HCT116 (cell line): ENCODE results near the gene ERG. TPM values are rescaled to one million over a fixed set of nuclear protein-coding genes. Genes with fewer than 3 reads are reported as not detected.

ENCODE experiments used
- ATAC-seq: fragments of 200-7000 bp; cut with Tn5 transposase; 2 replicates; pipeline ENCODE4 v1.9.1; 2020; ENCODE audit warnings: mild to moderate bottlenecking, moderate library complexity
- BruUV-seq: library from RNA; stranded (reverse); fragments of 400-500 nt; replicated peaks from 2 replicates; lab custom pipeline; 2021; lab: Mats Ljungman, UMichigan
- CTCF ChIA-PET: fragments of 300-600 bp; sonication (Branson Sonifier 250); formaldehyde crosslinking; loops from one replicate; lab custom pipeline; 2021; ENCODE audit warnings: antibody characterized with exemption; lab: Charles Lee
- POLR2A ChIA-PET: fragments of 300-600, 350-600 bp; sonication (Branson Sonifier 250); formaldehyde crosslinking; loops from one replicate; lab custom pipeline; 2021; ENCODE audit warnings: antibody characterized with exemption; lab: Charles Lee
- RAD21 ChIA-PET, 2 experiments: fragments of 300-600 bp; sonication (Branson Sonifier 250); formaldehyde crosslinking; loops; one replicate each; lab custom pipeline; 2023; ENCODE audit warnings: low total read pairs in 2 of 2; ENCODE audit not compliant: uncharacterized antibody in 2 of 2, unreplicated experiment in 2 of 2, low non-redundant PET in 1 of 2; lab: Charles Lee
- DNase-seq: peaks from one replicate; pipeline ENCODE4 v3.0.0-alpha.2; 2010; ENCODE audit warnings: low read depth, low spot score
- H2AFZ ChIP-seq: fragments of 200-600 bp; shearing (Covaris generic), sonication (generic); 2 replicates; pipeline ENCODE4 v1.6.1; 2017; ENCODE audit warnings: low read depth, mixed run types, mixed read lengths, antibody characterized with exemption, low read length; ENCODE audit not compliant: poor library complexity, severe bottlenecking
- H3K27ac ChIP-seq: 2 replicates; pipeline ENCODE4 v1.5.1; 2012; ENCODE audit warnings: low read depth, low read length
- H3K27me3 ChIP-seq: fragments of 200-600 bp; sonication (generic); 2 replicates; pipeline ENCODE4 v1.6.1; 2016; ENCODE audit warnings: mixed run types, low read length, mixed read lengths; ENCODE audit not compliant: insufficient read depth
- H3K36me3 ChIP-seq, 2 experiments: fragments of 200-500 bp in 1 of 2; fragments of 200-600 bp in 1 of 2; sonication (Bioruptor generic) in 1 of 2; sonication (generic) in 1 of 2; 2 replicates each; pipeline versions ENCODE4 v1.5.1 to v1.6.1; 2014 to 2016; ENCODE audit warnings: low read length in 2 of 2, inconsistent platforms in 1 of 2, mixed read lengths in 1 of 2, mixed run types in 1 of 2; ENCODE audit not compliant: insufficient read depth in 2 of 2, control insufficient read depth in 1 of 2
- H3K4me1 ChIP-seq, 2 experiments: fragments of 200-600 bp in 1 of 2; sonication (generic) in 1 of 2; 2 replicates each; pipeline versions ENCODE4 v1.5.1 to v1.6.1; 2012 to 2017; ENCODE audit warnings: low read length in 2 of 2, inconsistent platforms in 1 of 2, mild to moderate bottlenecking in 1 of 2, mixed read lengths in 1 of 2, mixed run types in 1 of 2, moderate library complexity in 1 of 2; ENCODE audit not compliant: insufficient read depth in 2 of 2, control insufficient read depth in 1 of 2
- H3K4me2 ChIP-seq: fragments of 200-600 bp; sonication (generic); 2 replicates; pipeline ENCODE4 v1.6.1; 2017; ENCODE audit warnings: mixed run types, low read length, mixed read lengths
- H3K4me3 ChIP-seq, 2 experiments: fragments of 200-600 bp in 1 of 2; sonication (generic) in 1 of 2; replicated peaks in 1 of 2; 2 replicates each; pipeline ENCODE4 v1.5.1; 2011 to 2016; ENCODE audit warnings: low read length in 2 of 2, control low read depth in 1 of 2, low read depth in 1 of 2, mild to moderate bottlenecking in 1 of 2, mixed read lengths in 1 of 2, mixed run types in 1 of 2
- H3K79me2 ChIP-seq: fragments of 200-600 bp; sonication (generic); 2 replicates; pipeline ENCODE4 v1.6.1; 2017; ENCODE audit warnings: mild to moderate bottlenecking, mixed run types, low read length, moderate library complexity, mixed read lengths; ENCODE audit not compliant: insufficient read depth
- H3K9ac ChIP-seq: fragments of 200-600 bp; sonication (generic); 2 replicates; pipeline ENCODE4 v1.6.1; 2016; ENCODE audit warnings: low read length, mixed read lengths
- H3K9me2 ChIP-seq: fragments of 200-600 bp; sonication (generic), shearing (Covaris generic); 2 replicates; pipeline ENCODE4 v1.6.1; 2017; ENCODE audit warnings: mixed run types, mild to moderate bottlenecking, moderate library complexity; ENCODE audit not compliant: insufficient read depth
- H3K9me3 ChIP-seq, 2 experiments: fragments of 200-500 bp in 1 of 2; fragments of 200-600 bp in 1 of 2; sonication (Bioruptor generic) in 1 of 2; sonication (generic) in 1 of 2; 2 replicates each; pipeline ENCODE4 v1.6.1; 2014 to 2017; ENCODE audit warnings: low read length in 2 of 2, mixed read lengths in 2 of 2, inconsistent platforms in 1 of 2, low read depth in 1 of 2, mild to moderate bottlenecking in 1 of 2, mixed run types in 1 of 2, moderate library complexity in 1 of 2; ENCODE audit not compliant: control insufficient read depth in 1 of 2, insufficient read depth in 1 of 2
- H4K20me1 ChIP-seq: fragments of 200-600 bp; sonication (generic), shearing (Covaris generic); 2 replicates; pipeline ENCODE4 v1.6.1; 2017; ENCODE audit warnings: mixed run types, mild to moderate bottlenecking, moderate library complexity; ENCODE audit not compliant: insufficient read depth
- ATF3 ChIP-seq: IDR thresholded peaks from 2 replicates; pipeline ENCODE4 v1.6.1; 2012
- CBX3 ChIP-seq: IDR thresholded peaks from 2 replicates; pipeline ENCODE4 v1.6.1; 2012; ENCODE audit warnings: low read depth
- CEBPB ChIP-seq: IDR thresholded peaks from 2 replicates; pipeline ENCODE4 v1.6.1; 2012; ENCODE audit warnings: low read depth
- CTCF ChIP-seq, 3 experiments: fragments of 200-600 bp in 1 of 3; sonication (generic) in 1 of 3; IDR thresholded peaks in 2 of 3; conservative IDR thresholded peaks in 1 of 3; 2 replicates each; pipeline ENCODE4 v1.5.1; 2012 to 2017; ENCODE audit warnings: low read depth in 2 of 3, low read length in 2 of 3, antibody characterized with exemption in 1 of 3, borderline replicate concordance in 1 of 3, control low read depth in 1 of 3, mild to moderate bottlenecking in 1 of 3, mixed read lengths in 1 of 3, mixed run types in 1 of 3, moderate library complexity in 1 of 3; ENCODE audit not compliant: insufficient read depth in 1 of 3
- ELF1 ChIP-seq: IDR thresholded peaks from 2 replicates; pipeline ENCODE4 v1.6.1; 2012; ENCODE audit warnings: low read depth, borderline replicate concordance
- EZH2phosphoT487 ChIP-seq: fragments of 200-600 bp; IDR thresholded peaks from 2 replicates; pipeline ENCODE4 v1.6.1; 2018; ENCODE audit warnings: antibody characterized with exemption, borderline replicate concordance
- POLR2AphosphoS5 ChIP-seq: IDR thresholded peaks from 2 replicates; pipeline ENCODE4 v1.6.1; 2011; ENCODE audit warnings: mild to moderate bottlenecking, low read depth, low read length, moderate library complexity
- SIN3A ChIP-seq: IDR thresholded peaks from 2 replicates; pipeline ENCODE4 v1.6.1; 2012; ENCODE audit warnings: low read depth
- SP1 ChIP-seq: IDR thresholded peaks from 2 replicates; pipeline ENCODE4 v1.6.1; 2012; ENCODE audit warnings: low read depth
- TCF7L2 ChIP-seq: IDR thresholded peaks from 2 replicates; pipeline ENCODE4 v1.7.0; 2011; ENCODE audit warnings: borderline replicate concordance, inconsistent platforms; ENCODE audit not compliant: insufficient read depth, insufficient read length; ENCODE audit errors: extremely low read depth
- ZFX ChIP-seq: fragments of 450-650 bp; IDR thresholded peaks from 2 replicates; pipeline ENCODE4 v1.6.1; 2017
- ZNF274 ChIP-seq: fragments of 200-500 bp; sonication (Bioruptor generic); IDR thresholded peaks from 2 replicates; pipeline ENCODE4 v1.6.1; 2014; ENCODE audit warnings: mild to moderate bottlenecking, low read depth, low read length, inconsistent platforms
- intact Hi-C: fragments of 100-400 bp; cut with micrococcal nuclease; formaldehyde crosslinking; loops from 2 replicates; pipeline ENCODE4 v1.10.0; 2022
- total RNA-seq: library from RNA; stranded (reverse); gene quantifications from one replicate; pipeline ENCODE4 v1.2.1, GENCODE V29; 2021; ENCODE audit not compliant: unreplicated experiment

ERG gene
- total RNA-seq, 1 experiment from 2014 or later, result 0.17 TPM

DNA sequence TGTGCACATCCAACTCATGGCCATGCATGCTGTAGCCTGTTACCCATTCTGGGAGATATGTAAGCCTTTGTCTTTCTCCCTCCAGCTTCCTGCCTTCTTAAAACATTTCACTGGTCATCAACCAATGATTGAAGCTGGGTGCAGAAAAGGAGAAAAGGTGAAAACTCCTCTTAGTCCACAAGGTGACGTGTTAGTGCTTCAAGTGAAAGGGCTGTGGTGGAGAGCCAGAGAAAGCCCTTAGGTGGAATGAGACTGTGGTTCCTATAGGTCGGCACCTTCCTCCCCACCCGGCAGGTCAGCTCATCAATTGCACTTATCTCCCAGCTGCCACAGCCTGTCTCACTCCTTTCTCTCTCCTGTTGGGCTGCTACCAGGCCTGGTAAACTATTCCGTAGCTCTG lies 30.4 kb downstream of the ERG start:
- intact Hi-C loops, result no loop called here
- DNase-seq (no peak), ATAC-seq (no peak)
- Histone ChIP-seq H3K27me3 (peaks cover 22% of the 10 kb centered on the region), H3K4me3 (no peak overlapping the region), H3K4me2 (no peak overlapping the region), H3K79me2 (no peaks in the 10 kb centered on the region), H3K36me3 (no peaks in the 10 kb centered on the region), H3K4me1 (no peaks in the 10 kb centered on the region), H3K9me3 (no peaks in the 10 kb centered on the region), H3K9ac (no peak overlapping the region), H3K9me2 (no peaks in the 10 kb centered on the region), H4K20me1 (no peaks in the 10 kb centered on the region), H3K27ac (no peak overlapping the region), H2AFZ (no peak overlapping the region)
- CTCF ChIA-PET, result no interaction called here
- TF ChIP-seq EZH2phosphoT487, result no peak
- no peak for TF ChIP-seq ZFX
- TF ChIP-seq SIN3A, result no peak
- TF ChIP-seq CTCF (IDR thresholded peaks at IDR 0.05 in 2 of 3, conservative IDR thresholded peaks at IDR 0.05 in 1 of 3; ENCODE audit: borderline replicate concordance in 1 of 3, insufficient read depth in 1 of 3, low read depth in 2 of 3, low read length in 2 of 3), result no peak
- TF ChIP-seq ATF3, result no peak
- TF ChIP-seq CBX3, result no peak
- TF ChIP-seq ZNF274, result no peak
- no peak for TF ChIP-seq TCF7L2
- no peak for TF ChIP-seq CEBPB
- no peak for TF ChIP-seq SP1
- TF ChIP-seq ELF1, result no peak
- TF ChIP-seq POLR2AphosphoS5, result no peak
- BruUV-seq, result no TSS peak
- POLR2A ChIA-PET, result no interaction called here
- RAD21 ChIA-PET, result no interaction called here
